Measurements from ENCODE around the gene STYXL1.

DNA sequence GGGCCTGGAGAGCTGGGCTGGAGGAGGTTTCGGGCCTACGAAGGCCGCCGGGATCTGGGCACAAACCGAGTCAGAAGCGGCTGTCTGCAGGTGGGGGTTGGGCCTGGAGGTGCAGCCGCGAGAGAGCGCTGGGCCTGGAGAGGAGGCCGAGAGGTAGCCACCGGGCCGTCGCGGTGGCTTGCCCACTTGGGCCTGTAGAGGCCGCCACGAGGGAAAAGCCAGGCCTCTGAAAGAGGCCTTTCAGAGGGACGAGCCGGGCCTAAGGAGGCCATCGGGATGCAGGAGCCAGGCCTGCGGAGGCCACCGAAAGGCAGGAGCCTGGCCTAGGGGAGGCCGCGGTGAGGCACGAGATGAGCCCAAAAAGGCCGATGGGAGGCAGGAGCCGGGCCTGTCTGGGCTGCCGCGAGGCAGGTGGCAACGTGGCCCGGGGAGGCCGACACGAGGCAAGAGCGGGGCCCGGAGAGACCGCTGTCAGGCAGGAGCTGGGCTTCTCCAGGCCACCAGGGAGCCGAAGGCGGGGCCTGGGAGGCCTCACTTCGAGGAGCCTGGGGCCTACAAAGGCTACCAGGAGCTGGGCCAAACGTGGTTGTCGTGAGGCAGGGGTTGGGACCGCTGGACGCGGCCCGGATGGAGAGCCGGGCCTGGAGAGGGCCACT is 25.7 kb upstream of the STYXL1 start:
- TF ChIP-seq EZH2 (IDR thresholded peaks at IDR 0.05; ENCODE audit: low read depth, unreplicated experiment) (no peak), JUNB (IDR thresholded peaks at IDR 0.05; ENCODE audit: unreplicated experiment) (no peak), EZH2phosphoT487 (IDR thresholded peaks at IDR 0.05; ENCODE audit: unreplicated experiment) (no peak), CREB1 (CRISPR knock-in tag; IDR thresholded peaks at IDR 0.05; ENCODE audit: low read depth) (no peak), POLR2AphosphoS5 (IDR thresholded peaks at IDR 0.05; ENCODE audit: low read depth) (0 out of 2 replicates have a peak, but pooled peaks have one; percentile 29), ZNF331 (CRISPR knock-in tag; IDR thresholded peaks at IDR 0.05; ENCODE audit: low read depth) (no peak), NANOG (IDR thresholded peaks at IDR 0.05; ENCODE audit: borderline replicate concordance) (no peak), STAT1 (IDR thresholded peaks at IDR 0.05; ENCODE audit: unreplicated experiment) (no peak), ZNF114 (CRISPR knock-in tag; IDR thresholded peaks at IDR 0.05) (no peak)
- TF ChIP-seq, protein P1, sequence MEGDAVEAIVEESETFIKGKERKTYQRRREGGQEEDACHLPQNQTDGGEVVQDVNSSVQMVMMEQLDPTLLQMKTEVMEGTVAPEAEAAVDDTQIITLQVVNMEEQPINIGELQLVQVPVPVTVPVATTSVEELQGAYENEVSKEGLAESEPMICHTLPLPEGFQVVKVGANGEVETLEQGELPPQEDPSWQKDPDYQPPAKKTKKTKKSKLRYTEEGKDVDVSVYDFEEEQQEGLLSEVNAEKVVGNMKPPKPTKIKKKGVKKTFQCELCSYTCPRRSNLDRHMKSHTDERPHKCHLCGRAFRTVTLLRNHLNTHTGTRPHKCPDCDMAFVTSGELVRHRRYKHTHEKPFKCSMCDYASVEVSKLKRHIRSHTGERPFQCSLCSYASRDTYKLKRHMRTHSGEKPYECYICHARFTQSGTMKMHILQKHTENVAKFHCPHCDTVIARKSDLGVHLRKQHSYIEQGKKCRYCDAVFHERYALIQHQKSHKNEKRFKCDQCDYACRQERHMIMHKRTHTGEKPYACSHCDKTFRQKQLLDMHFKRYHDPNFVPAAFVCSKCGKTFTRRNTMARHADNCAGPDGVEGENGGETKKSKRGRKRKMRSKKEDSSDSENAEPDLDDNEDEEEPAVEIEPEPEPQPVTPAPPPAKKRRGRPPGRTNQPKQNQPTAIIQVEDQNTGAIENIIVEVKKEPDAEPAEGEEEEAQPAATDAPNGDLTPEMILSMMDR (conservative IDR thresholded peaks at IDR 0.05; ENCODE audit: low read depth in 2 of 2), result peak; percentile 33 to 63; a peak in 3 of 4 replicates
- TF ChIP-seq, protein P2, sequence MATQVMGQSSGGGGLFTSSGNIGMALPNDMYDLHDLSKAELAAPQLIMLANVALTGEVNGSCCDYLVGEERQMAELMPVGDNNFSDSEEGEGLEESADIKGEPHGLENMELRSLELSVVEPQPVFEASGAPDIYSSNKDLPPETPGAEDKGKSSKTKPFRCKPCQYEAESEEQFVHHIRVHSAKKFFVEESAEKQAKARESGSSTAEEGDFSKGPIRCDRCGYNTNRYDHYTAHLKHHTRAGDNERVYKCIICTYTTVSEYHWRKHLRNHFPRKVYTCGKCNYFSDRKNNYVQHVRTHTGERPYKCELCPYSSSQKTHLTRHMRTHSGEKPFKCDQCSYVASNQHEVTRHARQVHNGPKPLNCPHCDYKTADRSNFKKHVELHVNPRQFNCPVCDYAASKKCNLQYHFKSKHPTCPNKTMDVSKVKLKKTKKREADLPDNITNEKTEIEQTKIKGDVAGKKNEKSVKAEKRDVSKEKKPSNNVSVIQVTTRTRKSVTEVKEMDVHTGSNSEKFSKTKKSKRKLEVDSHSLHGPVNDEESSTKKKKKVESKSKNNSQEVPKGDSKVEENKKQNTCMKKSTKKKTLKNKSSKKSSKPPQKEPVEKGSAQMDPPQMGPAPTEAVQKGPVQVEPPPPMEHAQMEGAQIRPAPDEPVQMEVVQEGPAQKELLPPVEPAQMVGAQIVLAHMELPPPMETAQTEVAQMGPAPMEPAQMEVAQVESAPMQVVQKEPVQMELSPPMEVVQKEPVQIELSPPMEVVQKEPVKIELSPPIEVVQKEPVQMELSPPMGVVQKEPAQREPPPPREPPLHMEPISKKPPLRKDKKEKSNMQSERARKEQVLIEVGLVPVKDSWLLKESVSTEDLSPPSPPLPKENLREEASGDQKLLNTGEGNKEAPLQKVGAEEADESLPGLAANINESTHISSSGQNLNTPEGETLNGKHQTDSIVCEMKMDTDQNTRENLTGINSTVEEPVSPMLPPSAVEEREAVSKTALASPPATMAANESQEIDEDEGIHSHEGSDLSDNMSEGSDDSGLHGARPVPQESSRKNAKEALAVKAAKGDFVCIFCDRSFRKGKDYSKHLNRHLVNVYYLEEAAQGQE (IDR thresholded peaks at IDR 0.05; ENCODE audit: unreplicated experiment), result no peak
- TF ChIP-seq, protein P3, sequence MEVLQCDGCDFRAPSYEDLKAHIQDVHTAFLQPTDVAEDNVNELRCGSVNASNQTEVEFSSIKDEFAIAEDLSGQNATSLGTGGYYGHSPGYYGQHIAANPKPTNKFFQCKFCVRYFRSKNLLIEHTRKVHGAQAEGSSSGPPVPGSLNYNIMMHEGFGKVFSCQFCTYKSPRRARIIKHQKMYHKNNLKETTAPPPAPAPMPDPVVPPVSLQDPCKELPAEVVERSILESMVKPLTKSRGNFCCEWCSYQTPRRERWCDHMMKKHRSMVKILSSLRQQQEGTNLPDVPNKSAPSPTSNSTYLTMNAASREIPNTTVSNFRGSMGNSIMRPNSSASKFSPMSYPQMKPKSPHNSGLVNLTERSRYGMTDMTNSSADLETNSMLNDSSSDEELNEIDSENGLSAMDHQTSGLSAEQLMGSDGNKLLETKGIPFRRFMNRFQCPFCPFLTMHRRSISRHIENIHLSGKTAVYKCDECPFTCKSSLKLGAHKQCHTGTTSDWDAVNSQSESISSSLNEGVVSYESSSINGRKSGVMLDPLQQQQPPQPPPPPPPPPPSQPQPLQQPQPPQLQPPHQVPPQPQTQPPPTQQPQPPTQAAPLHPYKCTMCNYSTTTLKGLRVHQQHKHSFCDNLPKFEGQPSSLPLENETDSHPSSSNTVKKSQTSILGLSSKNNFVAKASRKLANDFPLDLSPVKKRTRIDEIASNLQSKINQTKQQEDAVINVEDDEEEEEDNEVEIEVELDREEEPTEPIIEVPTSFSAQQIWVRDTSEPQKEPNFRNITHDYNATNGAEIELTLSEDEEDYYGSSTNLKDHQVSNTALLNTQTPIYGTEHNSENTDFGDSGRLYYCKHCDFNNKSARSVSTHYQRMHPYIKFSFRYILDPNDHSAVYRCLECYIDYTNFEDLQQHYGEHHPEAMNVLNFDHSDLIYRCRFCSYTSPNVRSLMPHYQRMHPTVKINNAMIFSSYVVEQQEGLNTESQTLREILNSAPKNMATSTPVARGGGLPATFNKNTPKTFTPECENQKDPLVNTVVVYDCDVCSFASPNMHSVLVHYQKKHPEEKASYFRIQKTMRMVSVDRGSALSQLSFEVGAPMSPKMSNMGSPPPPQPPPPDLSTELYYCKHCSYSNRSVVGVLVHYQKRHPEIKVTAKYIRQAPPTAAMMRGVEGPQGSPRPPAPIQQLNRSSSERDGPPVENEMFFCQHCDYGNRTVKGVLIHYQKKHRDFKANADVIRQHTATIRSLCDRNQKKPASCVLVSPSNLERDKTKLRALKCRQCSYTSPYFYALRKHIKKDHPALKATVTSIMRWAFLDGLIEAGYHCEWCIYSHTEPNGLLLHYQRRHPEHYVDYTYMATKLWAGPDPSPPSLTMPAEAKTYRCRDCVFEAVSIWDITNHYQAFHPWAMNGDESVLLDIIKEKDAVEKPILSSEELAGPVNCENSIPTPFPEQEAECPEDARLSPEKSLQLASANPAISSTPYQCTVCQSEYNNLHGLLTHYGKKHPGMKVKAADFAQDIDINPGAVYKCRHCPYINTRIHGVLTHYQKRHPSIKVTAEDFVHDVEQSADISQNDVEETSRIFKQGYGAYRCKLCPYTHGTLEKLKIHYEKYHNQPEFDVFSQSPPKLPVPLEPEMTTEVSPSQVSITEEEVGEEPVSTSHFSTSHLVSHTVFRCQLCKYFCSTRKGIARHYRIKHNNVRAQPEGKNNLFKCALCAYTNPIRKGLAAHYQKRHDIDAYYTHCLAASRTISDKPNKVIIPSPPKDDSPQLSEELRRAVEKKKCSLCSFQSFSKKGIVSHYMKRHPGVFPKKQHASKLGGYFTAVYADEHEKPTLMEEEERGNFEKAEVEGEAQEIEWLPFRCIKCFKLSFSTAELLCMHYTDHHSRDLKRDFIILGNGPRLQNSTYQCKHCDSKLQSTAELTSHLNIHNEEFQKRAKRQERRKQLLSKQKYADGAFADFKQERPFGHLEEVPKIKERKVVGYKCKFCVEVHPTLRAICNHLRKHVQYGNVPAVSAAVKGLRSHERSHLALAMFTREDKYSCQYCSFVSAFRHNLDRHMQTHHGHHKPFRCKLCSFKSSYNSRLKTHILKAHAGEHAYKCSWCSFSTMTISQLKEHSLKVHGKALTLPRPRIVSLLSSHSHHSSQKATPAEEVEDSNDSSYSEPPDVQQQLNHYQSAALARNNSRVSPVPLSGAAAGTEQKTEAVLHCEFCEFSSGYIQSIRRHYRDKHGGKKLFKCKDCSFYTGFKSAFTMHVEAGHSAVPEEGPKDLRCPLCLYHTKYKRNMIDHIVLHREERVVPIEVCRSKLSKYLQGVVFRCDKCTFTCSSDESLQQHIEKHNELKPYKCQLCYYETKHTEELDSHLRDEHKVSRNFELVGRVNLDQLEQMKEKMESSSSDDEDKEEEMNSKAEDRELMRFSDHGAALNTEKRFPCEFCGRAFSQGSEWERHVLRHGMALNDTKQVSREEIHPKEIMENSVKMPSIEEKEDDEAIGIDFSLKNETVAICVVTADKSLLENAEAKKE (CRISPR knock-in tag; IDR thresholded peaks at IDR 0.05), result no peak

Measured in GM23338 (cell line).